Esophagus muscularis mucosa (tissue), 4 donors: ENCODE data around the gene MTREX. TPM values are rescaled to one million over a fixed set of nuclear protein-coding genes. Genes with fewer than 3 reads are reported as not detected.
"Not testable (repeated sequence)": the region's sequence is repeated elsewhere in the genome, so short reads cannot be mapped to it uniquely, and the experiment has no call there.

ENCODE experiments used
- DNase-seq: peaks from one replicate; pipeline ENCODE4 v3.0.0-alpha.2; 2017; ENCODE audit errors: extremely low spot score
- H3K27ac ChIP-seq, 4 donors: fragments of 200-600 bp; sonication (generic); replicated peaks in 1 of 4; 1 replicate in 3 of 4; 2 replicates in 1 of 4; pipeline ENCODE4 v1.5.1; 2016 to 2019; ENCODE audit warnings: mild to moderate bottlenecking in 1 of 4
- H3K27me3 ChIP-seq, 4 donors: fragments of 200-600 bp; sonication (generic); one replicate each; pipeline versions ENCODE4 v1.5.1 to v1.6.0; 2016 to 2019
- H3K36me3 ChIP-seq, 4 donors: fragments of 200-600 bp; sonication (generic); one replicate each; pipeline ENCODE4 v1.5.1; 2016 to 2019
- H3K4me1 ChIP-seq, 4 donors: fragments of 200-600 bp; sonication (generic); one replicate each; pipeline ENCODE4 v1.5.1; 2016 to 2019
- H3K4me3 ChIP-seq, 4 donors: fragments of 200-600 bp; sonication (generic); 1 replicate in 2 of 4; 2 replicates in 2 of 4; pipeline ENCODE4 v1.5.1; 2016 to 2019; ENCODE audit warnings: mild to moderate bottlenecking in 4 of 4, moderate library complexity in 1 of 4
- H3K9me3 ChIP-seq, 4 donors: fragments of 200-600 bp; sonication (generic); 1 replicate in 3 of 4; 2 replicates in 1 of 4; pipeline ENCODE4 v1.5.1; 2016 to 2019
- EP300 ChIP-seq: sonication (generic); formaldehyde crosslinking; IDR thresholded peaks from one replicate; pipeline ENCODE4 v1.6.1; 2017; ENCODE audit warnings: antibody characterized with exemption
- POLR2A ChIP-seq: fragments of 450-650 bp; IDR thresholded peaks from one replicate; pipeline ENCODE4 v1.6.1; 2017; ENCODE audit warnings: antibody characterized with exemption, moderate library complexity, mild to moderate bottlenecking, low read depth
- POLR2AphosphoS5 ChIP-seq, 2 donors: sonication (generic); formaldehyde crosslinking; IDR thresholded peaks; one replicate each; pipeline ENCODE4 v1.6.1; 2017; ENCODE audit warnings: antibody characterized with exemption in 2 of 2
- WGBS: methylation state at CpG from one replicate; pipeline ENCODE4 v1.1.5; 2018; 5-methylcytosine and 5-hydroxymethylcytosine counted together
- intact Hi-C: fragments of 100-400 bp; cut with DNase I; formaldehyde crosslinking; loops from one replicate; pipeline ENCODE4 v1.15.1; 2023
- total RNA-seq, 4 donors: library from RNA; depleted of rRNA; stranded (reverse); fragments of >200 nt; gene quantifications; one replicate each; pipeline versions ENCODE4 v1.1.0 to v1.2.1, GENCODE V29; 2016
- TF ChIP-seq, protein P1 (sequence below), 3 experiments: fragments of 200-600 bp in 2 of 3; fragments of 450-650 bp in 1 of 3; sonication (generic) in 2 of 3; IDR thresholded peaks; one replicate each; pipeline ENCODE4 v1.5.1; 2017 to 2019; ENCODE audit warnings: antibody characterized with exemption in 3 of 3, mild to moderate bottlenecking in 2 of 3, moderate library complexity in 1 of 3

MTREX gene
- total RNA-seq, 4 donors from 2014 or later: 53.7 to 64.0 (median 62.3) TPM

DNA sequence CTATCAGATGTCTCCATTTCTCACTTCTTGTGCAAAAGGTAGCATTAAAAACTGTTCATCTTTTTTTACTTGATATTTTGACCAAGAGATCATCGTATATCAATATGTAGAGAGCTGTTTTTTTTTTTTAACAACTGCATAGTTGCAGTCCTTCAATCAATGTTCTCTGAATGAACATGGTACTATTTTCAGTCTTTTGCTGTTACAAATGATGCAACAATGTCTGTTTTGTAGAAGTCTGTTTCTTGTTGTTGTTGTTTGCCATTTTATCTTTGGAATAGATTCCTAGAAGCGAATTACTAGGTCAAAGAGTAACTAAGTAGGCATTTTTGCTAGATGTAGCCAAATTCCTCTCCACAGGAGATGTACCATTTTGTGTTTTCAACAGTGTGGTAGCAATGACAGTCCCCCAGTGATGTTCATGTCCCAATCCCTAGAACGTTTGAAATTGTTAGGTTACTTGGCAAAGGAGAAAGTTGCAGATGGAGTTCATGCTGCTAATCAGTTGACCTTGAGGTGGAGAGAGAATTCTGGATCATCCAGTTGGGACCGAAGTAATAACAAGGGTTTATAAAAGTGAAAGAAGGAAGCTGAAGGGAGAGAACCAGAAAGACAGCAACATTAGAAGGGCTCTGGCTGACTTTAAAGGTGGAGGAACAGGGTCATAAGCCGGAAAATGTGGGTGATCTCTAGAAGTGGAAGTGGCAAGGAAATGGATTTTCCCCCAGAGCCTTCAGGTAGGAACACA, 6.3 kb downstream of the MTREX start:
- Histone ChIP-seq H3K4me1 (peaks cover 28 to 46% (median 39%) of the 10 kb centered on the region in 4 donors), H3K36me3 (peaks cover 0 to 3% (median 0%) of the 10 kb centered on the region in 4 donors), H3K27me3 (no peaks in the 10 kb centered on the region), H3K27ac (no peak overlapping the region), H3K9me3 (no peaks in the 10 kb centered on the region), H3K4me3 (no peak overlapping the region)
- WGBS: 79% methylated on average over 5 of the region's 5 CpGs
- TF ChIP-seq EP300: no peak
- TF ChIP-seq POLR2AphosphoS5 (IDR thresholded peaks at IDR 0.05): no peak
- no peak for TF ChIP-seq POLR2A
- TF ChIP-seq, protein P1, sequence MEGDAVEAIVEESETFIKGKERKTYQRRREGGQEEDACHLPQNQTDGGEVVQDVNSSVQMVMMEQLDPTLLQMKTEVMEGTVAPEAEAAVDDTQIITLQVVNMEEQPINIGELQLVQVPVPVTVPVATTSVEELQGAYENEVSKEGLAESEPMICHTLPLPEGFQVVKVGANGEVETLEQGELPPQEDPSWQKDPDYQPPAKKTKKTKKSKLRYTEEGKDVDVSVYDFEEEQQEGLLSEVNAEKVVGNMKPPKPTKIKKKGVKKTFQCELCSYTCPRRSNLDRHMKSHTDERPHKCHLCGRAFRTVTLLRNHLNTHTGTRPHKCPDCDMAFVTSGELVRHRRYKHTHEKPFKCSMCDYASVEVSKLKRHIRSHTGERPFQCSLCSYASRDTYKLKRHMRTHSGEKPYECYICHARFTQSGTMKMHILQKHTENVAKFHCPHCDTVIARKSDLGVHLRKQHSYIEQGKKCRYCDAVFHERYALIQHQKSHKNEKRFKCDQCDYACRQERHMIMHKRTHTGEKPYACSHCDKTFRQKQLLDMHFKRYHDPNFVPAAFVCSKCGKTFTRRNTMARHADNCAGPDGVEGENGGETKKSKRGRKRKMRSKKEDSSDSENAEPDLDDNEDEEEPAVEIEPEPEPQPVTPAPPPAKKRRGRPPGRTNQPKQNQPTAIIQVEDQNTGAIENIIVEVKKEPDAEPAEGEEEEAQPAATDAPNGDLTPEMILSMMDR (IDR thresholded peaks at IDR 0.05): no peak
- no peak for DNase-seq
- intact Hi-C loops: no loop called here

DNA sequence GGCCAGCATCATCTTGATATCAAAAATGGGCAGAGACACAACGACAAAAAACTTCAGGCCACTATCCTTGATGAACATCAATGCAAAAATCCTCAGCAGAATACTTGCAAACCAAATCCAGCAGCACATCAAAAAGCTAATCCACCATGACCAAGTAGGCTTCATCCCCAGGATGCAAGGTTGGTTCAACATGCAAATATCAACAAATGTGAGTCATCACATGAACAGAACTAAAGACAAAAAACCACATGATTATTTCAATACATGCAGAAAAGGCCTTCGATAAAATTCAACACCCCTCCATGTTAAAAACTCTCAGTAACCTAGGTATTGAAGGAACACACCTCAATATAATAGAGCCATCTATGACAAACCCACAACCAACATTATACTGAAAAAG, 8.5 kb downstream of the MTREX start:
- intact Hi-C loops: no loop called here
- Histone ChIP-seq H3K27me3 (no peaks in the 10 kb centered on the region), H3K4me3 (no peak overlapping the region), H3K4me1 (peaks cover 14 to 41% (median 31%) of the 10 kb centered on the region in 4 donors), H3K9me3 (no peaks in the 10 kb centered on the region), H3K27ac (no peak overlapping the region), H3K36me3 (peaks cover 0 to 3% (median 0%) of the 10 kb centered on the region in 4 donors)
- WGBS: 98% methylated on average over 2 of the region's 2 CpGs
- no peak for DNase-seq
- no peak for TF ChIP-seq POLR2A
- no peak for TF ChIP-seq EP300
- TF ChIP-seq, protein P1 (IDR thresholded peaks at IDR 0.05): no peak
- TF ChIP-seq POLR2AphosphoS5 (IDR thresholded peaks at IDR 0.05): no peak

DNA sequence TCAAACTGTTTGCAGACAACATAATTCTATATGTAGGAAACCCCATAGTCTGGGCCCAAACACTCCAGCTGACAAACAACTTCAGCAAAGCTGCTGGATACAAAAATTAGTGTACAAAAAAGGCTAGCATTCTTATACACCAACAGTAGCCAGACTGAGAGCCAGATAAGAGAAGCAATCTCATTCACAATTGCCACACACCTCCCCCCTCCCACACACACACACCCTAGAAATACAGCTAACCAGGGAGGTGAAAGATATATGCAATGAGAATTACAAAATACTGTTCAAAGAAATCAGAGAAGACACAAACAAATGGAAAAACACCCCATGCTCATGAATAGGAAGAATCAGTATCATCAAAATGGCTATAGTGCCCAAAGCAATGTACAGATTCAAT, 9.0 kb downstream of the MTREX start:
- DNase-seq: no peak
- intact Hi-C loops: no loop called here
- no peak overlapping the region for H3K27ac ChIP-seq

DNA sequence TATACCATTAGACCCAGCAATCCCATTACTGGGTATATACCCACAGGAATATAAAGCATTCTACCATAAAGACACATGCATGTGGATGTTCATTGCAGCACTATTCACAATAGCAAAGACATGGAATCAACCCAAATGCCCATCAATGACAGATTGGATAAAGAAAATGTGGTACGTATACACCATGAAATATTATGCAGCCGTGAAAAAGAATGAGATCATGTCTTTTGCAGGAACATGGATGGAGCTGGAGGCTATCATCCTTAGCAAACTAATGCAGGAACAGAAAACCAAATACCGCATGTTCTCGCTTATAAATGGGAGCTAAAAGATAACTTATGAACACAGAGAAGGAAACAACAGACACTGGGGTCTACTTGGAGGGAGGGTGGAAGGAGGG, 10.4 kb downstream of the MTREX start:
- WGBS: 100% methylated on average over 4 of the region's 4 CpGs
- H3K9me3 ChIP-seq, H3K27me3 ChIP-seq, H3K27ac ChIP-seq, intact Hi-C loops, H3K36me3 ChIP-seq, H3K4me3 ChIP-seq, DNase-seq: not testable (repeated sequence)
- H3K4me1 ChIP-seq: peaks cover 14 to 32% (median 21%) of the 10 kb centered on the region in 4 donors

More for the DNA sequence above, 9.0 kb downstream of the MTREX start:
- no peak overlapping the region for H3K4me3 ChIP-seq
- peaks cover 14 to 38% (median 28%) of the 10 kb centered on the region in 4 donors for H3K4me1 ChIP-seq
- no peaks in the 10 kb centered on the region for H3K9me3 ChIP-seq
- H3K27me3 ChIP-seq: no peaks in the 10 kb centered on the region
- H3K36me3 ChIP-seq: peaks cover 0 to 3% (median 0%) of the 10 kb centered on the region in 4 donors
- TF ChIP-seq POLR2AphosphoS5 (IDR thresholded peaks at IDR 0.05) (no peak), POLR2A (no peak)

DNA sequence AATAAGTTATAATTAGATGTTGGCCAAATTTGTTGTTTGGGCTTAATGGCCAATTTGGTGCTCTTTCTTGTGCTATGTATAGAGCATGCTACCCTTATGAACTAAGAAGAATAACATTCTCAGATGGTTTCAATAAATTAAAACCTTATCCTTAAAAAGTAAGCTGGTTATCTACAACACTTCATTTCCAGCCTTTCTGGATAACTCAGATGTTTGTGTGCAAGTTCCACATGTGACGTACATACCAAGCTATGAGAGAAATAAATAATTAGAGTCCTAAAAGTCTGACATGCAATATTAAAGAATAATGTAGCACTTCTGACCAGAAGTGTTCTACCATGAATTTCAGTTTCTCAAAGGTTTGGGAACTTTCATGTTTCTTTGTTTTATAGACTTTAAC, 11.7 kb downstream of the MTREX start:
- 88% methylated on average over 1 of the region's 1 CpG for WGBS
- no peak overlapping the region for H3K27ac ChIP-seq
- H3K36me3 ChIP-seq: peaks cover 0 to 8% (median 2%) of the 10 kb centered on the region in 4 donors
- DNase-seq: no peak
- no peaks in the 10 kb centered on the region for H3K27me3 ChIP-seq
- no peaks in the 10 kb centered on the region for H3K9me3 ChIP-seq
- intact Hi-C loops: no loop called here
- TF ChIP-seq POLR2AphosphoS5 (IDR thresholded peaks at IDR 0.05) (no peak), POLR2A (no peak), EP300 (no peak)
- TF ChIP-seq, protein P1 (IDR thresholded peaks at IDR 0.05): no peak
- H3K4me3 ChIP-seq: no peak overlapping the region
- H3K4me1 ChIP-seq: peaks cover 3 to 36% (median 15%) of the 10 kb centered on the region in 4 donors

DNA sequence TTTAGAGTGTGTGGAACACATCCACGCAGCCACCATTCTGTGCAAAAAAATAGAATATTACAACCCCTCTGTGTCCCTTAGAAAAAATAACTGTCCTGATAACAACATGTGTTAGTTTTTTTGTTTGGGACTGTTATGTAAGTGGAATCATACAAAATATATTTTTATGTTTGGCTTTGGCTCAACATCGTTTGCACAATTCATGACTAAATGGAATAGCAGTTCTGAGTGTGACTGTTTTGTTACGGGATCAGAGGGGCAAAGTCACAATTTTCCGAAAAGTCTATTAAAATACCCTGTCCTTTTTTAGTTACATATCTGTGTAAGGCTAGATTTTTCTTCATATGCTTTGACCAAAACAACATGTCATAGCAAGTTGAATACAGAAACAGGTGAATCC, 12.8 kb downstream of the MTREX start:
- Histone ChIP-seq H3K9me3 (no peaks in the 10 kb centered on the region), H3K36me3 (peaks cover 0 to 8% (median 5%) of the 10 kb centered on the region in 4 donors), H3K27me3 (no peaks in the 10 kb centered on the region), H3K4me3 (no peak overlapping the region), H3K4me1 (peaks cover 0 to 36% (median 13%) of the 10 kb centered on the region in 4 donors), H3K27ac (no peak overlapping the region)
- intact Hi-C loops: no loop called here
- DNase-seq: no peak
- 83% methylated on average over 4 of the region's 4 CpGs for WGBS
- TF ChIP-seq, protein P1 (IDR thresholded peaks at IDR 0.05): no peak
- TF ChIP-seq POLR2AphosphoS5 (IDR thresholded peaks at IDR 0.05) (no peak), EP300 (no peak), POLR2A (no peak)
